Neural cell (in vitro differentiated cells): ENCODE results near the gene YIF1B. TPM values are rescaled to one million over a fixed set of nuclear protein-coding genes. Genes with fewer than 3 reads are reported as not detected.
"Not testable (repeated sequence)": the region's sequence is repeated elsewhere in the genome, so short reads cannot be mapped to it uniquely, and the experiment has no call there.

ENCODE experiments used
- H2AFZ ChIP-seq: fragments of 200-600, 300-800 bp; sonication (generic), shearing (Covaris generic); 2 replicates; pipeline ENCODE4 v1.6.0; 2014; ENCODE audit warnings: low read depth, mild to moderate bottlenecking, antibody characterized with exemption, low read length, moderate library complexity
- H3F3A ChIP-seq: fragments of 200-600 bp; shearing (Covaris generic); 2 replicates; pipeline ENCODE4 v1.6.1; 2016; ENCODE audit warnings: mild to moderate bottlenecking, moderate library complexity, mixed read lengths, antibody characterized with exemption, low read length; ENCODE audit not compliant: insufficient read depth, poor library complexity, severe bottlenecking
- H3K27ac ChIP-seq: fragments of 200-600, 300-800 bp; sonication (generic), shearing (Covaris generic); 2 replicates; pipeline ENCODE4 v1.5.1; 2014; ENCODE audit warnings: mild to moderate bottlenecking, low read length, moderate library complexity
- H3K27me3 ChIP-seq: fragments of 300-800, 200-600 bp; sonication (generic), shearing (Covaris generic); 2 replicates; pipeline ENCODE4 v1.6.0; 2014; ENCODE audit warnings: mild to moderate bottlenecking, low read depth, low read length, moderate library complexity; ENCODE audit not compliant: insufficient read depth
- H3K36me3 ChIP-seq: fragments of 300-800, 200-600 bp; sonication (generic), shearing (Covaris generic); 2 replicates; pipeline ENCODE4 v1.5.1; 2014; ENCODE audit warnings: mild to moderate bottlenecking, antibody characterized with exemption, low read length, moderate library complexity; ENCODE audit not compliant: insufficient read depth
- H3K4me2 ChIP-seq: fragments of 300-800, 200-600 bp; sonication (generic), shearing (Covaris generic); 2 replicates; pipeline ENCODE4 v1.6.0; 2014; ENCODE audit warnings: mild to moderate bottlenecking, low read length
- H3K4me3 ChIP-seq: fragments of 300-800, 200-600 bp; sonication (generic), shearing (Covaris generic); 2 replicates; pipeline ENCODE4 v1.5.1; 2014; ENCODE audit warnings: mild to moderate bottlenecking, low read length, moderate library complexity
- H3K79me2 ChIP-seq: fragments of 200-600 bp; shearing (Covaris generic); replicated peaks from 2 replicates; pipeline ENCODE4 v1.6.0; 2014; ENCODE audit warnings: mild to moderate bottlenecking, low read length, moderate library complexity; ENCODE audit not compliant: insufficient read depth
- H3K9ac ChIP-seq: fragments of 300-800, 200-600 bp; sonication (generic), shearing (Covaris generic); 2 replicates; pipeline ENCODE4 v1.6.1; 2016; ENCODE audit warnings: mild to moderate bottlenecking, low read length, mixed read lengths
- H3K9me2 ChIP-seq: fragments of 200-600 bp; shearing (Covaris generic); 2 replicates; pipeline ENCODE4 v1.6.1; 2016; ENCODE audit warnings: mild to moderate bottlenecking, low read length, mixed read lengths; ENCODE audit not compliant: insufficient read depth
- H3K9me3 ChIP-seq: fragments of 200-600, 300-800 bp; sonication (generic), shearing (Covaris generic); 2 replicates; pipeline ENCODE4 v1.6.1; 2016; ENCODE audit warnings: mild to moderate bottlenecking, mixed run types, low read length, moderate library complexity, mixed read lengths
- H4K20me1 ChIP-seq: fragments of 200-600 bp; shearing (Covaris generic); 2 replicates; pipeline ENCODE4 v1.6.1; 2016; ENCODE audit warnings: mild to moderate bottlenecking, mixed run types; ENCODE audit not compliant: insufficient read depth
- EP300 ChIP-seq: fragments of 450-650 bp; conservative IDR thresholded peaks from 2 replicates; pipeline ENCODE4 v1.6.1; 2014; ENCODE audit warnings: antibody characterized with exemption, mild to moderate bottlenecking, moderate library complexity; ENCODE audit not compliant: poor library complexity, severe bottlenecking
- EZH2 ChIP-seq: fragments of 200-600, 300-800 bp; shearing (Covaris generic), sonication (generic); IDR thresholded peaks from 2 replicates; pipeline ENCODE4 v1.6.1; 2014; ENCODE audit warnings: antibody characterized with exemption, low read length, borderline replicate concordance, mild to moderate bottlenecking; ENCODE audit not compliant: insufficient read depth, poor library complexity, severe bottlenecking
- MXI1 ChIP-seq: fragments of 450-650 bp; conservative IDR thresholded peaks from 2 replicates; pipeline ENCODE4 v1.6.1; 2014; ENCODE audit warnings: antibody characterized with exemption, mild to moderate bottlenecking; ENCODE audit not compliant: poor library complexity, severe bottlenecking
- POLR2AphosphoS5 ChIP-seq: IDR thresholded peaks from 2 replicates; pipeline ENCODE4 v1.6.1; 2012
- REST ChIP-seq: IDR thresholded peaks from 2 replicates; pipeline ENCODE4 v1.6.1; 2012; ENCODE audit warnings: borderline replicate concordance
- SMC3 ChIP-seq: fragments of 450-650 bp; conservative IDR thresholded peaks from 2 replicates; pipeline ENCODE4 v1.6.1; 2014; ENCODE audit warnings: antibody characterized with exemption, mild to moderate bottlenecking, moderate library complexity; ENCODE audit not compliant: poor library complexity
- TAF1 ChIP-seq: IDR thresholded peaks from 2 replicates; pipeline ENCODE4 v1.6.1; 2012; ENCODE audit warnings: low read depth
- polyA plus RNA-seq: library from polyadenylated mRNA; depleted of rRNA; stranded (reverse); fragments of >200 nt; gene quantifications from 2 replicates; pipeline ENCODE4 v1.2.3, GENCODE V29; 2014
- TF ChIP-seq, protein P1 (sequence below): fragments of 450-650 bp; IDR thresholded peaks from 2 replicates; pipeline ENCODE4 v1.5.1; 2014; ENCODE audit warnings: antibody characterized with exemption, mild to moderate bottlenecking, moderate library complexity; ENCODE audit not compliant: poor library complexity, severe bottlenecking

Gene YIF1B
- polyA plus RNA-seq, 1 donor from 2014 or later: 84.0 TPM

DNA sequence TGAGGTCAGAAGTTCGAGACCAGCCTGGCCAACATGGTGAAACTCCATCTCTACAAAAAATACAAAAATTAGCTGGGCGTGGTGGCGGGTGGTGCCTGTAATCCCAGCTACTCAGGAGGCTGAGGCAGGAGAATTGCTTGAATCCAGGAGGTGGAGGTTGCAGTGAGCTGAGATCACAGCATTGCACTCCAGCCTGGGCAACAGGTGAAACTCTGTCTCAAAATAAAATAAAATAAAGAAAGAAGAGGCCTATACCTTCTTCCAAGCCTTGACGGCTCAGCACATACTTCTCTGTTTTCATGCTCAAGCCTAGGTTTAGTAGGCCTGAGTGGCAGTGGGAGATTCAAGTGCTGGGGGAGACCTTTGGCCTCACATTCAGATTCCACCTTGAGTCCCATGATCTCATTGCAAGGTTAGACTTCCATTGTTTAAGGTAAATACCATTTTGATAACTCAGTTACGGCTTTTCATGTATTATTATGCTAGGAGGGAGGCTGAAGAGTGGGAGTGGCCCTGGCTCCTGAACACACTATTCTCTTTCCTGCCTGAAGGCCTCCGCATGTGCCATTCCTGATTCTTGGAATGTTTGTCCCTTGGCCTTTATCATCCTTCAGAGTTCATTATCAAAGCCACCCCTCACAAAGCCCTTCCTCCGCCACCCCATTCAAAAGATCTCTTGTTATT lies 53.0 kb downstream of the YIF1B start:
- H3K36me3 ChIP-seq: no peaks in the 10 kb centered on the region
- H2AFZ ChIP-seq: no peak overlapping the region
- H3K4me2 ChIP-seq: no peak overlapping the region
- no peak for TF ChIP-seq SMC3
- no peak for TF ChIP-seq MXI1
- TF ChIP-seq TAF1: no peak
- TF ChIP-seq REST: no peak
- no peak for TF ChIP-seq POLR2AphosphoS5
- TF ChIP-seq EZH2: no peak
- TF ChIP-seq, protein P1, sequence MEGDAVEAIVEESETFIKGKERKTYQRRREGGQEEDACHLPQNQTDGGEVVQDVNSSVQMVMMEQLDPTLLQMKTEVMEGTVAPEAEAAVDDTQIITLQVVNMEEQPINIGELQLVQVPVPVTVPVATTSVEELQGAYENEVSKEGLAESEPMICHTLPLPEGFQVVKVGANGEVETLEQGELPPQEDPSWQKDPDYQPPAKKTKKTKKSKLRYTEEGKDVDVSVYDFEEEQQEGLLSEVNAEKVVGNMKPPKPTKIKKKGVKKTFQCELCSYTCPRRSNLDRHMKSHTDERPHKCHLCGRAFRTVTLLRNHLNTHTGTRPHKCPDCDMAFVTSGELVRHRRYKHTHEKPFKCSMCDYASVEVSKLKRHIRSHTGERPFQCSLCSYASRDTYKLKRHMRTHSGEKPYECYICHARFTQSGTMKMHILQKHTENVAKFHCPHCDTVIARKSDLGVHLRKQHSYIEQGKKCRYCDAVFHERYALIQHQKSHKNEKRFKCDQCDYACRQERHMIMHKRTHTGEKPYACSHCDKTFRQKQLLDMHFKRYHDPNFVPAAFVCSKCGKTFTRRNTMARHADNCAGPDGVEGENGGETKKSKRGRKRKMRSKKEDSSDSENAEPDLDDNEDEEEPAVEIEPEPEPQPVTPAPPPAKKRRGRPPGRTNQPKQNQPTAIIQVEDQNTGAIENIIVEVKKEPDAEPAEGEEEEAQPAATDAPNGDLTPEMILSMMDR: no peak
- TF ChIP-seq EP300: no peak
- H3K9ac ChIP-seq: no peak overlapping the region
- H3K4me3 ChIP-seq: no peak overlapping the region
- H3K27ac ChIP-seq: no peak overlapping the region
- no peaks in the 10 kb centered on the region for H3K27me3 ChIP-seq
- no peaks in the 10 kb centered on the region for H4K20me1 ChIP-seq
- no peaks in the 10 kb centered on the region for H3K9me3 ChIP-seq
- H3K79me2 ChIP-seq: no peaks in the 10 kb centered on the region
- no peaks in the 10 kb centered on the region for H3K9me2 ChIP-seq
- H3F3A ChIP-seq: no peaks in the 10 kb centered on the region

DNA sequence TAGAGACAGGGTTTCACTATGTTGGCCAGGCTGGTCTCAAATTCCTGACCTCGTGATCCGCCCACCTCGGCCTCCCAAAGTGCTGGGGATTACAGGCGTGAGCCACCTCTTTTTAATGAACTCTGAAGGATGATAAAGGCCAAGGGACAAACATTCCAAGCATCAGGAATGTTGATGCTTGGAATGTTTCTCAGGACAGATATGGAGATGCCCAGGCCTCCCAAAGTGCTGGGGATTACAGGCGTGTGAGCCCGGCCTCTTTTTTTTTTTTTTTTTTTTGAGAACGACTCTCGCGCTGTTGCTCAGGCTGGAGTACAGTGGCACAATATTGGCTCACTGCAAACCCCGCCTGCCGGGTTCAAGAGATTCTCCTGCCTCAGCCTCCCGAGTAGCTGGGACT lies 53.8 kb downstream of the YIF1B start:
- not testable (repeated sequence) for H2AFZ ChIP-seq, H3K4me2 ChIP-seq, H3F3A ChIP-seq, H4K20me1 ChIP-seq, H3K79me2 ChIP-seq, H3K9me2 ChIP-seq, H3K36me3 ChIP-seq, H3K27ac ChIP-seq, H3K9ac ChIP-seq, H3K4me3 ChIP-seq, H3K27me3 ChIP-seq, H3K9me3 ChIP-seq
